ENCODE measurements around the gene ASPDH. TPM values are rescaled to one million over a fixed set of nuclear protein-coding genes. Genes with fewer than 3 reads are reported as not detected.

The ASPDH gene
- polyA plus RNA-seq (ENCODE audit: insufficient read length in 4 of 4) = 10 to 100 TPM in 1 of 4 donors, 1 to 10 TPM in 3; 1.3 to 13.9 (median 6.2) TPM

- DNase-seq (ENCODE audit: low read depth in 4 of 4, low spot score in 3 of 4) = no peak
Observed at GRCh38 chr19:50513746-50514345, at the start of gene ASPDH. ASPDH (minus strand) TSS chr19:50513913; CDS start chr19:50513823, 90 bp downstream.

- no peak for DNase-seq (ENCODE audit: low read depth in 4 of 4, low spot score in 3 of 4)
Observed at GRCh38 chr19:50562996-50563395, 49.3 kb upstream of the ASPDH start.

GRCh38 chr19:50562329-50562728, 48.6 kb upstream of the ASPDH start:
- DNase-seq (ENCODE audit: low read depth in 4 of 4, low spot score in 3 of 4) = no peak

GRCh38 chr19:50559636-50560035, 45.9 kb upstream of the ASPDH start:
- DNase-seq (ENCODE audit: low read depth in 4 of 4, low spot score in 3 of 4) = no peak

- no peak for DNase-seq (ENCODE audit: low read depth in 4 of 4, low spot score in 3 of 4)
Observed at GRCh38 chr19:50558449-50558848, 44.7 kb upstream of the ASPDH start.

GRCh38 chr19:50558039-50558438, 44.3 kb upstream of the ASPDH start:
- no peak for DNase-seq (ENCODE audit: low read depth in 4 of 4, low spot score in 3 of 4)

GRCh38 chr19:50557009-50557613, 43.4 kb upstream of the ASPDH start:
- no peak for DNase-seq (ENCODE audit: low read depth in 4 of 4, low spot score in 3 of 4)

- DNase-seq (ENCODE audit: low read depth in 4 of 4, low spot score in 3 of 4) = peak in 2 of 4 donors; percentile 72 to 74
Observed at GRCh38 chr19:50556282-50557008, 42.7 kb upstream of the ASPDH start.

GRCh38 chr19:50555450-50556281, 42.0 kb upstream of the ASPDH start:
- DNase-seq (ENCODE audit: low read depth in 4 of 4, low spot score in 3 of 4) = no peak

- no peak for DNase-seq (ENCODE audit: low read depth in 4 of 4, low spot score in 3 of 4)
Observed at GRCh38 chr19:50555033-50555432, 41.3 kb upstream of the ASPDH start.

- no peak for DNase-seq (ENCODE audit: low read depth in 4 of 4, low spot score in 3 of 4)
Observed at GRCh38 chr19:50554212-50554611, 40.5 kb upstream of the ASPDH start.

- DNase-seq (ENCODE audit: low read depth in 4 of 4, low spot score in 3 of 4) = no peak
Observed at GRCh38 chr19:50553134-50553703, 39.5 kb upstream of the ASPDH start.

GRCh38 chr19:50552540-50552939, 38.8 kb upstream of the ASPDH start:
- no peak for DNase-seq (ENCODE audit: low read depth in 4 of 4, low spot score in 3 of 4)

GRCh38 chr19:50551715-50552187, 38.0 kb upstream of the ASPDH start:
- DNase-seq (ENCODE audit: low read depth in 4 of 4, low spot score in 3 of 4) = no peak

GRCh38 chr19:50551034-50551714, 37.5 kb upstream of the ASPDH start:
- DNase-seq (ENCODE audit: low read depth in 4 of 4, low spot score in 3 of 4) = no peak

GRCh38 chr19:50550594-50550966, 36.9 kb upstream of the ASPDH start:
- no peak for DNase-seq (ENCODE audit: low read depth in 4 of 4, low spot score in 3 of 4)

- no peak for DNase-seq (ENCODE audit: low read depth in 4 of 4, low spot score in 3 of 4)
Observed at GRCh38 chr19:50549927-50550593, 36.3 kb upstream of the ASPDH start.

- no peak for DNase-seq (ENCODE audit: low read depth in 4 of 4, low spot score in 3 of 4)
Observed at GRCh38 chr19:50549059-50549926, 35.6 kb upstream of the ASPDH start.
